GM12872 (cell line): Measurements from ENCODE around the gene AFDN.

Experiments used
- TF ChIP-seq, protein P1 (sequence below): IDR thresholded peaks from 3 replicates; pipeline ENCODE4 v1.5.1; 2011; ENCODE audit warnings: low read depth, mild to moderate bottlenecking, low read length, moderate library complexity; ENCODE audit not compliant: insufficient read depth

The AFDN gene

DNA sequence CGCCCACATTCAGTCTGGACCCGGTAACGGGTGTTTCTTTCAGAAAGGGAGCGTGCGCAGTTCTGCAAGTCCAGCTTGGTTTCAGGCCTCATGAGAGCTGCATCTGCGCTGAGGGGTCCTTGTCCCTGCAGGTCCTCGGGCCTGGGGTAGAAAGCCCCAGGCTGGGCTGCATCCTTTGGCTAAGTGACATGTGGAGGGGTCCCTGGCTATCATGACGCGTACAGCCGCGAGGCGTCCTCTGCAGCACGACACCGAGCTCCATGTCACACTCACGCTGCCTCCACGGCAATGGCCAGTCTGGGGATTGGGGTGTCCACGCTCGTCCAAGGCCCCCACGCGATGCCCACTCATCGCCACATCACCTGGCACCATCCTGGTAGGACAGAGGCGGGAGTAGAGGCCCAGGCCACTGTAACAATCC, 169.0 kb downstream of the AFDN start:
- TF ChIP-seq, protein P1, sequence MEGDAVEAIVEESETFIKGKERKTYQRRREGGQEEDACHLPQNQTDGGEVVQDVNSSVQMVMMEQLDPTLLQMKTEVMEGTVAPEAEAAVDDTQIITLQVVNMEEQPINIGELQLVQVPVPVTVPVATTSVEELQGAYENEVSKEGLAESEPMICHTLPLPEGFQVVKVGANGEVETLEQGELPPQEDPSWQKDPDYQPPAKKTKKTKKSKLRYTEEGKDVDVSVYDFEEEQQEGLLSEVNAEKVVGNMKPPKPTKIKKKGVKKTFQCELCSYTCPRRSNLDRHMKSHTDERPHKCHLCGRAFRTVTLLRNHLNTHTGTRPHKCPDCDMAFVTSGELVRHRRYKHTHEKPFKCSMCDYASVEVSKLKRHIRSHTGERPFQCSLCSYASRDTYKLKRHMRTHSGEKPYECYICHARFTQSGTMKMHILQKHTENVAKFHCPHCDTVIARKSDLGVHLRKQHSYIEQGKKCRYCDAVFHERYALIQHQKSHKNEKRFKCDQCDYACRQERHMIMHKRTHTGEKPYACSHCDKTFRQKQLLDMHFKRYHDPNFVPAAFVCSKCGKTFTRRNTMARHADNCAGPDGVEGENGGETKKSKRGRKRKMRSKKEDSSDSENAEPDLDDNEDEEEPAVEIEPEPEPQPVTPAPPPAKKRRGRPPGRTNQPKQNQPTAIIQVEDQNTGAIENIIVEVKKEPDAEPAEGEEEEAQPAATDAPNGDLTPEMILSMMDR: no peak

DNA sequence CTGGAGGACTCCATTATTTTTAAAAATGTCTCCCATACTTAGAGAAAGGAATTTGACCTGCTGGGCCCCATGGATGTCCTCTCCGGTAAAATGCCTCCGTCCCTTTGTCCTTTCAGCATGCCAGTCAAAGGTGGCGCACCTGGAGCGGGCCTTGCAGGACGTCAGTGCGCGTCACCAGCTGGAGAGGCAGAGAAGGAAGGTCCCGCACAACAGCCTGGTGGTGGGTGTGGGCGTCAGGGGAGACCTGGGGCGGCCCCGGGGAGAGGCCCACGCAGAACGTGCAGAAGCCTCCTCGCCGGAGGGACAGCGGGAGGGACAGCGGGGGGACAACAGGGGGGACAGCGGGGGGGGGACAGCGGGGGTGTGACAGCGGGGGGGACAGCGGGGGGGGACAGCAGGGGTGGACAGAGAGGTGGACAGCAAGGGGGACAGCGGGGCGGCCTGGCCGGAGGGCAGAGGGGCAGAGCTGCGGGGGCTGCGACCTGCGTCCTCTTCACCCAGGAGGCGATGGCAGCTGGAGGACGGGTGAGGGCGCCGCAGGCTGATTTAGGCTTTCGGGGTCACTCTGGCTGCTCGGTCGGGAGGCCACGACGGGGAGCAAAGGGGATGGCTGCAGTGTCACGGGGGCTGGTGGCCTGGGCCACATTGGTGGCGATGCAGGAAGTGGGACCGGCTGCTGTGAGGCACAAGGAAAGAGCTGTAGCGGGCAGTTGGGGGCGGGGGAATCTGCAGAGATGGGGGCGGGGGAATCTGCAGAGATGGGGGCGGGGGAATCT, 169.9 kb downstream of the AFDN start:
- TF ChIP-seq, protein P1: no peak

DNA sequence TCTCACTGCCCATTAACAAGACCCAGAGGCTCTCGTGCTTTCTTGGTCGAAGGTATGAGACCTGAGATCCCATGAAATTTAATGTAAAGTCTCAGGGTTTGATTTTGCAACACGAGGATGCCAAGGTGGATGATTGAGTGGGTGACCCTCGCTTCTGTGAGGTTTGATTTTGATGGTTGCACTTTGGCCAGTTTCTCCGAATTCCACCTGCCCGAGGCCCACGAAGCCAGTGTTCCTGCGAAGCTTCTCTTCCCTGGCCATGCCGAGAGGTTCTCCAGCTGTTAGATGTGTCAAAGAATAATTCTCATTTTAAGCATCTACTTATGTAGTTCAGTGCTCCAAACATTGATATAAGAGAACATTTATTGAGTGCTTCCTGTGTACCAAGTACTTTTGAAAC, 170.9 kb downstream of the AFDN start, which contains the start of gene KIF25:
KIF25 (plus strand) TSS at position 30 of the 400 bp plus-strand sequence. CDS start 31,915 bp downstream, outside the sequence.
- TF ChIP-seq, protein P1: no peak

DNA sequence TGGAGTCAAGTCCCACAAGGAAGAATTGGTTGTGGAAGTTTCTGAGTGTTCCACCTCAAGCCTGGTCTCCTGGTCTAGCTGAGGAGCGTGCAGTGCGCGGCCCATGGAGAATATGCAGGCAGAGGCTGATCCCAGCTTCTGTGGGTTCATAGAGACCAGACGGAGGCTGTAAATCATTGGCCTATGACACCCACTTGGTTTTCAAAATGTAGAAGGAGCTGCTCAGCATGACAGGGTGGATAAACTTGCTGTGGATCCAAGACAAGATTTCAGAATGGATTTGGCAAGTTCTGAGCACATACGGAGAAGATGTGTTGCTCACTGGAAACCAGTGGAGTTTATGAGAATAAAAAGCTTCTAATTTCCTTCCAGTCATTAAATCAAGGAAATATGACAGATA, 171.5 kb downstream of the AFDN start:
- TF ChIP-seq, protein P1: no peak

DNA sequence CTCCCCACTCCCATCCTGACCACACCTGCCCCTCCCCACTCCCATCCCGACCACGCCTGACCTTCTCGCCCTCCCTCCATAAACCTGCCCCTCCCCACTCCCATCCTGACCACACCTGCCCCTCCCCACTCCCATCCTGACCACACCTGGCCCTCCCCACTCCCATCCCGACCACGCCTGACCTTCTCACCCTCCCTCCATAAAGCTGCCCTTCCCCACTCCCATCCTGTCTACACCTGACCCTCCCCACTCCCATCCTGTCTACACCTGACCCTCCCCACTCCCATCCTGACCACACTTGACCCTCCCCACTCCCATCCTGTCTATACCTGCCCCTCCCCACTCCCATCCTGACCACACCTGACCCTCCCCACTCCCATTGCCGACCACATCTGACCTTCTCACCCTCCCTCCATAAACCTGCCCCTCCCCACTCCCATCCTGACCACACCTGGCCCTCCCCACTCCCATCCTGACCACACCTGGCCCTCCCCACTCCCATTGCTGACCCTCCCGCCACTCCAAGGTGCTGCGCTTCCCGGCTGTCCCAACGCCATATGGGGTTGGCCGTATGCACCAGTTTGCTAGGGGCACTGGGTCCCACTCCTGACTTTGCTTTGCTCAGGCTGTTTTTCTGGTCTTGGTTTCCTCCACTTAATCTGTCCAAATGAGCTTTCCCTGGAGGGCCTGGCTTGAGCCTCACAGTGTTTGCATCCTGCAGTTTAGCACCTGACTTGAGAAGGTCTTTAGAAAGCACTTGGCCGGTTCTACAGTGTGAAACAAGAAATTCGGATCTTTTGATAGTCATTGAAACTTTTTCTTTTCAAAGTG, 173.7 kb downstream of the AFDN start:
- TF ChIP-seq, protein P1: no peak

DNA sequence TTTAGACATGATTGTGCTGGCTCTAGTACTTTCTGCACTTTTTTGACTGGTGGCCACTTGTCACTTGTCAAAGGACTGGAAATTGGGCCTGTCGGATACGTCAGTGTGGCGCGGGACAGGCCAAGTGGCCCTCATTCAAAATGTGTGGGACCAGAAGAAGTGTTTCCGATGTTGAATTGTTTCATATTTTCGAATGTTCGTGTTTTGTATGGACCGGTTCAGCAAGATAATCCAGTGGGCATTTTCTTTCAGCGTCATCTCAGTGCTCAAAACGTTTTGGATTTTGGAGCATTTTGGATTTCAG, 174.3 kb downstream of the AFDN start:
- TF ChIP-seq, protein P1: no peak

DNA sequence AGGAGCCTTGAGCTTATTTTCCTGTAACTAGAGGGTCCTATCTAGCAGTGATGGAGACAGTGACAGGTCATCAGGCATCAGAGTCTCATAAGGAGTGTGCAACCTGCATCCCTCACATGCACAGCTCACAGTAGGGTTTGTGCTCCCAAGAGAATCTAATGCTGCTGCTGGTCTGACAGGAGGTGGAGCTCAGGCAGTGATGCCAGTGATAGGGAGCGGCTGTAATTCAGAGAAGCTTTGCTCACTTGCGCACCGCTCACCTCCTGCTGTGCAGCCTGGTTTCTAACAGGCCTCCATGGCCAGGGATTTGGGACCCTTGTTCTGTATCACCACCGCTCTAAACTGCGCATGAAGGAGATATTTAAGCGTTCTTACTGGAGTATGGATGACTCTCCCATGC, 176.1 kb downstream of the AFDN start:
- TF ChIP-seq, protein P1: no peak
